WI38 (cell line): ENCODE results near the gene RHOC.

Experiments used
- H3K4me3 ChIP-seq: 2 replicates; pipeline ENCODE4 v1.5.1; 2011; ENCODE audit warnings: low read depth, mild to moderate bottlenecking, control low read depth, low read length
- CTCF ChIP-seq: IDR thresholded peaks from 2 replicates; pipeline ENCODE4 v1.5.1; 2012; ENCODE audit warnings: low read depth, mild to moderate bottlenecking, control low read depth, low read length

Gene RHOC

GRCh38 chr1:112700290-112701226, 6.4 kb downstream of the RHOC start:
- H3K4me3 ChIP-seq, result no peak overlapping the region

GRCh38 chr1:112699425-112700144, 7.3 kb downstream of the RHOC start:
- no peak for TF ChIP-seq CTCF
- no peak overlapping the region for H3K4me3 ChIP-seq

More at GRCh38 chr1:112700290-112701226, 6.4 kb downstream of the RHOC start:
- TF ChIP-seq CTCF, result no peak

GRCh38 chr1:112698366-112699310, 8.3 kb downstream of the RHOC start:
- H3K4me3 ChIP-seq, result no peak overlapping the region
- no peak for TF ChIP-seq CTCF

- TF ChIP-seq CTCF, result no peak
- no peak overlapping the region for H3K4me3 ChIP-seq
Measured at GRCh38 chr1:112697781-112698201, 9.1 kb downstream of the RHOC start.

GRCh38 chr1:112696578-112697314, 10.2 kb downstream of the RHOC start:
- TF ChIP-seq CTCF, result no peak

GRCh38 chr1:112695276-112695675, 11.7 kb downstream of the RHOC start:
- H3K4me3 ChIP-seq, result no peak overlapping the region
- no peak for TF ChIP-seq CTCF

More at GRCh38 chr1:112696578-112697314, 10.2 kb downstream of the RHOC start:
- H3K4me3 ChIP-seq, result no peak overlapping the region
